Measurements from ENCODE around the gene R3HDML. TPM values are rescaled to one million over a fixed set of nuclear protein-coding genes. Genes with fewer than 3 reads are reported as not detected.

R3HDML gene
- total RNA-seq, 1 donor from 2014 or later: not detected

DNA sequence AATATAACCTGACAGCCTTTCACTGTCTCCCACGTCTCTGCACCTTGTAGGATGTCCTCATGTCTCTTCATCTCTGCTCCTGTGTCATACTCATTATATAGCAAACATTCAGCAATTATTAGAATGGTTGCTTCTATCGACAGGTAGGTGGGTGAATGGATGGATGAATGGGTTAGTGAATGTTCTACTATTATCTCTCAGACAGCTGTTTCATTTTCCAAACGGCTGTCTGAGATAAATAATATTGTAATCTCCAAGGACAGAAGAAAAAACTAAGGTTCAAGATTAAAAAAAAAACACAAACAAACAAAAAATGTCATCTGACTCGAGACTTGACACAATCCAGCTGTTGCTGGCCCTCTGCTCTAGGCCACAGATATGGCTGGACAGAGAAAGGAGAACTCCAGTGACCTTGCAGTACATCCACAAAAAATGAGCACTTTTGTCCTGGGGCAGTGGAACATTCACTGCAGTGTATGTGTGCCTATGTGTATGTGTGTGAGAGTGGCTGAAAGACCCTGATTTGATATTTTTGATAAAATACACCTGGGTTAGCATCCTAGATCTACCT lies 20.8 kb downstream of the R3HDML start:
- Histone ChIP-seq H3K4me3 (no peak overlapping the region), H3K9me3 (no peaks in the 10 kb centered on the region), H3K27ac (no peak overlapping the region), H3K27me3 (no peaks in the 10 kb centered on the region), H3K36me3 (no peaks in the 10 kb centered on the region), H3K4me1 (no peaks in the 10 kb centered on the region)
- TF ChIP-seq, protein P1, sequence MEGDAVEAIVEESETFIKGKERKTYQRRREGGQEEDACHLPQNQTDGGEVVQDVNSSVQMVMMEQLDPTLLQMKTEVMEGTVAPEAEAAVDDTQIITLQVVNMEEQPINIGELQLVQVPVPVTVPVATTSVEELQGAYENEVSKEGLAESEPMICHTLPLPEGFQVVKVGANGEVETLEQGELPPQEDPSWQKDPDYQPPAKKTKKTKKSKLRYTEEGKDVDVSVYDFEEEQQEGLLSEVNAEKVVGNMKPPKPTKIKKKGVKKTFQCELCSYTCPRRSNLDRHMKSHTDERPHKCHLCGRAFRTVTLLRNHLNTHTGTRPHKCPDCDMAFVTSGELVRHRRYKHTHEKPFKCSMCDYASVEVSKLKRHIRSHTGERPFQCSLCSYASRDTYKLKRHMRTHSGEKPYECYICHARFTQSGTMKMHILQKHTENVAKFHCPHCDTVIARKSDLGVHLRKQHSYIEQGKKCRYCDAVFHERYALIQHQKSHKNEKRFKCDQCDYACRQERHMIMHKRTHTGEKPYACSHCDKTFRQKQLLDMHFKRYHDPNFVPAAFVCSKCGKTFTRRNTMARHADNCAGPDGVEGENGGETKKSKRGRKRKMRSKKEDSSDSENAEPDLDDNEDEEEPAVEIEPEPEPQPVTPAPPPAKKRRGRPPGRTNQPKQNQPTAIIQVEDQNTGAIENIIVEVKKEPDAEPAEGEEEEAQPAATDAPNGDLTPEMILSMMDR (IDR thresholded peaks at IDR 0.05): no peak
- no peak for TF ChIP-seq POLR2AphosphoS5 (IDR thresholded peaks at IDR 0.05; ENCODE audit: insufficient read depth in 1 of 2, low read depth in 1 of 2)
- no peak for TF ChIP-seq POLR2A (IDR thresholded peaks at IDR 0.05)
- no peak for DNase-seq (ENCODE audit: extremely low spot score in 2 of 2)
- intact Hi-C loops (cut with DNase I): no loop called here

DNA sequence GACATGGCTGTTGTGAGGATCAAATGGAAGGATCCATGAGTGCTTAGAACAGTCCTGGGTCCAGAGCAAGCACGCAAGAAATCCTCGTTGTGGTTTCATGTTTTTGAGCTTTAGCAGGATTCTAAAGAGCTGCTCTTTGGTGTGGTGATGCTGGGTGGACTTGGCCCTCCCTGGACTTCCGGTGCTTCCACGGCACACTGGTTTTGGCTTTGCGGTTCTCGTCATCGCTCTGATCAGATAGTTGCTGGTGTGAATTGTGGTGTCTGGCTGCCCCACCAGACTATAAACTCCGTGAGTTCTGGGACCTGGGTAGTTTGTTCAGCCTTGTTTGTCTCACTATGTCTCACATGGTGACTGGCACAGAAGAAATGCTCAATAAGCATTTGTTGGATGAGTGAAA lies 21.9 kb downstream of the R3HDML start:
- TF ChIP-seq POLR2A (IDR thresholded peaks at IDR 0.05): no peak
- TF ChIP-seq, protein P1 (IDR thresholded peaks at IDR 0.05): no peak
- no peak for TF ChIP-seq POLR2AphosphoS5 (IDR thresholded peaks at IDR 0.05; ENCODE audit: insufficient read depth in 1 of 2, low read depth in 1 of 2)
- no peaks in the 10 kb centered on the region for H3K9me3 ChIP-seq
- H3K36me3 ChIP-seq: no peaks in the 10 kb centered on the region
- intact Hi-C loops (cut with DNase I): no loop called here
- H3K4me1 ChIP-seq: no peaks in the 10 kb centered on the region
- no peaks in the 10 kb centered on the region for H3K27me3 ChIP-seq
- H3K4me3 ChIP-seq: no peak overlapping the region
- H3K27ac ChIP-seq: no peak overlapping the region
- DNase-seq (ENCODE audit: extremely low spot score in 2 of 2): no peak

DNA sequence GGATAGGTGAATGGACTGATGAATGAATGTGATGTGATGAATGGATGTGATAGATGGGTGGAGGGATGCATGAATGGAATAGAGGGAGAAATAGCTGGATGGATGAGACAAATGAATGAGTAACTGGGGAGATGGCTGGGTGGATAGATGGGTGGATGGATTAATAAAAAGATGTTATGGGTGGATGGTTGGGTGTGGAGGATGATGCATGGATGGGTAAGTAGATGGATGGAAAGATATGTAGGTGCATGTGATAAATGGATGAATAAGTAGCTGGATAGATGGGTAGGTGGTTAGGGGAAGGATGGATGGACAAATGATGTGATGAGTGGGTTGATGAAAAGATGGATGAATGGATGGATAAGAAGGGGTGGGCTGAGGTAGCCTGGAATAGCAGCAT lies 23.4 kb downstream of the R3HDML start:
- TF ChIP-seq, protein P1 (IDR thresholded peaks at IDR 0.05): no peak
- TF ChIP-seq POLR2A (IDR thresholded peaks at IDR 0.05) (no peak), POLR2AphosphoS5 (IDR thresholded peaks at IDR 0.05; ENCODE audit: insufficient read depth in 1 of 2, low read depth in 1 of 2) (no peak)
- intact Hi-C loops (cut with DNase I): no loop called here
- Histone ChIP-seq H3K27ac (no peak overlapping the region), H3K9me3 (no peaks in the 10 kb centered on the region), H3K36me3 (no peaks in the 10 kb centered on the region), H3K27me3 (no peaks in the 10 kb centered on the region), H3K4me1 (no peaks in the 10 kb centered on the region), H3K4me3 (no peak overlapping the region)
- DNase-seq (ENCODE audit: extremely low spot score in 2 of 2): no peak

DNA sequence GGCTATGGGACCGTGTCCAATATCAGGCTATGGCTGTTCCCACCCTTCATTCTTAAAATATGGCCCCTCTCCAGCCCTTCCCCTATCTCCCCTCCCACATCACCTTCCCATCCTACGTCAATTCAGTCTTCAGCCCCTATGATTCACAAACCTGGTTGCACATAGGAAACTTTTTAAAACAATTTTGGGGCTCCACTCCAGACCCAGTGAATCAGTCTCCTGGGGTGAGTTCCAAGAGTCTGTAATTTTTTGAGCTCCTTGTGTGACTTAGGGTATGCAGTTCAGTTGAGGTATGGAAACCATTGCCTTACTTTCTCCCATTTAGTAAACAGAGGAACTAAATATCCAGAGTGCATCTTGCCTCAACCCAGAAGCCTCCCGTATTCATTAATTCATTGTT lies 24.2 kb downstream of the R3HDML start:
- Histone ChIP-seq H3K27me3 (no peaks in the 10 kb centered on the region), H3K9me3 (no peaks in the 10 kb centered on the region), H3K36me3 (no peaks in the 10 kb centered on the region), H3K4me3 (no peak overlapping the region), H3K27ac (no peak overlapping the region), H3K4me1 (no peaks in the 10 kb centered on the region)
- DNase-seq (ENCODE audit: extremely low spot score in 2 of 2): no peak
- TF ChIP-seq POLR2AphosphoS5 (IDR thresholded peaks at IDR 0.05; ENCODE audit: insufficient read depth in 1 of 2, low read depth in 1 of 2) (no peak), POLR2A (IDR thresholded peaks at IDR 0.05) (no peak)
- TF ChIP-seq, protein P1 (IDR thresholded peaks at IDR 0.05): no peak
- intact Hi-C loops (cut with DNase I): no loop called here

DNA sequence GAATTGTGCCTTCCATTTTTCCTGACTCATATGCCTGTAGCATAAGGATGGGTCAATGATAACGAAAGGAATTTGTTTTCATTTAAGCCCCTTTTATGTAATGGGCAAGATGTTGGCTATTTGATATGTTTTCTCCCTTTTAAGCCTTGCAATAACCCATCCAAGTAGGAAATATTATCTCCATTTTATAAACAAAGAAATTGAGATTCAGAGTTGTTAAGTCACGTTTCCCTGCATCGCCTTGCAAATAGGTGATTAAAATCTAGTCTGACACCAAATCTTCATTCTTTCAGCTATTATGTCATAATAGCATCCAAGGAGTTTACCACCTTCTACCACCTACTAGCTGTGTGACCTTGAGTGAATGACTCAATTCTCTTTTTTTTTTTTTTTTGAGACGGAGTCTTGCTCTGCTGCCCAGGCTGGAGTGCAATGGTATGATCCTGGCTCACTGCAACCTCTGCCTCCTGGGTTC lies 25.7 kb downstream of the R3HDML start:
- Histone ChIP-seq H3K36me3 (no peaks in the 10 kb centered on the region), H3K9me3 (no peaks in the 10 kb centered on the region), H3K4me3 (no peak overlapping the region), H3K4me1 (no peaks in the 10 kb centered on the region), H3K27me3 (no peaks in the 10 kb centered on the region), H3K27ac (no peak overlapping the region)
- TF ChIP-seq POLR2A (IDR thresholded peaks at IDR 0.05) (no peak), POLR2AphosphoS5 (IDR thresholded peaks at IDR 0.05; ENCODE audit: insufficient read depth in 1 of 2, low read depth in 1 of 2) (no peak)
- TF ChIP-seq, protein P1 (IDR thresholded peaks at IDR 0.05): no peak
- intact Hi-C loops (cut with DNase I): no loop called here
- no peak for DNase-seq (ENCODE audit: extremely low spot score in 2 of 2)

Data from vagina (tissue), 2 donors.